Middle frontal gyrus (tissue), 1 donor: ENCODE measurements around the gene OR2B3.
"Not testable (repeated sequence)": the region's sequence is repeated elsewhere in the genome, so short reads cannot be mapped to it uniquely, and the experiment has no call there.

Experiments used
- DNase-seq: peaks from one replicate; pipeline ENCODE4 v3.0.0-alpha.2; 2015; ENCODE audit warnings: low spot score; ENCODE audit errors: extremely low spot score

OR2B3 gene, protein sequence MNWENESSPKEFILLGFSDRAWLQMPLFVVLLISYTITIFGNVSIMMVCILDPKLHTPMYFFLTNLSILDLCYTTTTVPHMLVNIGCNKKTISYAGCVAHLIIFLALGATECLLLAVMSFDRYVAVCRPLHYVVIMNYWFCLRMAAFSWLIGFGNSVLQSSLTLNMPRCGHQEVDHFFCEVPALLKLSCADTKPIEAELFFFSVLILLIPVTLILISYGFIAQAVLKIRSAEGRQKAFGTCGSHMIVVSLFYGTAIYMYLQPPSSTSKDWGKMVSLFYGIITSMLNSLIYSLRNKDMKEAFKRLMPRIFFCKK

DNA sequence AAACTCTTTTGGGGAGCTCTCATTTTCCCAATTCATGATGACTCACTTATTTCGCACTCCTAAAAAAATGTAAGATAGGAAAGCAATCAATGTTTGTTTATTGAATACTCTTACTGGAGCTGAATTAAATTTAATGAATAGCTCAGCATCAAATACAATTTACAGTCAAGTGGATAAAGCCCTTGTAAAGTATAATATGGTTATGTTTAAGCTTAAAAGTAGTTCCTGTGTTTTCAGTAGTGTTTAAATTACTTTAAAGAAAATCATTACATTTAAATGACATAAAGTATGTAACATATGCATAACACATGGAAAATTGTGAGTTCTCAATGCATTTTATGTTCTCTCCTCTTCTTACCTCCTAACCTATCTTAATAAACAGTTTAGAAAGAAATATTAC lies at the start of gene OR2B3:
TSS of gene OR2B3 (minus strand) at position 101 of the 400 bp plus-strand sequence. CDS start at position 36, 65 bp downstream.
- no peak for DNase-seq

DNA sequence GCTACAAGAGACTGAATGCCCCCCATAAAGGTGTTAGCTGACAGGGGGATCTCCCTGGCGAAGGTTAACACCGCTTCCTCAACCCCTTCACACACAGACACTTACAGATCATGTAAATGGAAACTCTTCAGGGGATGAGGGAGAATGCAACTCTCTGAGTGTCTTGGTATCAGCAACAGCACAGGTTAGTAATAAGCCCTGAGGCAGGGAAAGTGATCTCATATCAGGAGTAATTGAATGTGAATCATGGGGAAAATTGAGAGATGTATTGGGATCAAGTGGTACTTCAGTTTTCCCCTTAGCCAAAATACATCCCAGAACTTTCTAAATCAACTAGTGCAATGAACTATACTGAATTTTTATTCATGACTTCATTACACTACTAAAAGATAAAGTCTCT lies 44.6 kb upstream of the OR2B3 start:
- DNase-seq, result no peak

DNA sequence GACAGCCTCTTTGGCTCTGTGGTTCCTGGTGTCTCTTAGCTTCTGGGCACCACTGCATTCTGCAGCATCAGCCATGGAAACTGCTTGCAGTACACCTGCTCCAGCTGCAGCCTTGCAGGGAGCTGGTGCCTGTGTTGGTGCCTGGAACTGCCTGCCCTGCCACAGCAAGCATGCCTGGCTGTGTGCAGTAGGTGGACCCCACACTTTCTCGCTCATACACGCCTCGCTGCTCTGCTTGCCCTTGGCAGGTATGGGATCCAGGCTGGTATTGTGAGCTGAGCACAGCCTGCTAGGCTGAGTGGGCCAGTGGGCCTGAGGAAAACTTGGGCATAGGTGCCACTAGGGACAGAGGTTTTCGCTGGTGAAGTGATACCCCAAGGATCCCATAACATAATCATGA lies 43.5 kb upstream of the OR2B3 start:
- no peak for DNase-seq

DNA sequence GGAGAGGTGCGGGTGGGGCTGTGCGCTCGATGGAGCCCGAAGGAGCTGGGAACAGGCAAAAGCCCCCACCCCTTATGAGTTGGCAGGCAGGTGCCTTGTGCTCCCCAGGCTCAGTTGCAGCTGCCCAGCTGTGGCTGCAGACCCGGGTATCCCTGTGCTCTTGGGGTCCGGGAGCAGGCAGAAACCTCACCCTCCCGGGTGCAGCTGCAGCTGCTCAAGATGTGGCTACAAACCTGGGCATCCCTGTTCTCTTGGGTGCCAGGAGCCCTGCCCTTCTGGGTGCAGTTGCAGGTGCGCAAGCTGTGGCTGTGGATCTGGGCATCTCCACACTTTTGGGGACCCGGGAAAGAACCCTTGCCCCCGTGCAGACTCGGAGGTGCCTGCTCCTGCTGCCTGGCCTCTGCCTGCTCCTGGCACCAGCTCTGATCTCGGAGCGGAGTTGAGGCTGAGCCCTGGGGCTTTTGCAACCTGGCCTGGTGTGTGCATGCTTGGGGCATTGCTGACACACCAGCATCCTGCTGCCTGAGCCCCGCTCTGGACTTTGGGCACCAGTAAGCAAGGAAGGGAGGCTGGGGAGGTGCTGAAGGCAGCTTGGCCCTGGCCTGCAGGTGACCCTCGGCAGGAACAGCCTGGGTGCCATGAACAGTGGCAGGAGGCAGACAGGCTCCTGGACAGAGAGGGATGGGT lies 42.4 kb upstream of the OR2B3 start:
- DNase-seq, result no peak

DNA sequence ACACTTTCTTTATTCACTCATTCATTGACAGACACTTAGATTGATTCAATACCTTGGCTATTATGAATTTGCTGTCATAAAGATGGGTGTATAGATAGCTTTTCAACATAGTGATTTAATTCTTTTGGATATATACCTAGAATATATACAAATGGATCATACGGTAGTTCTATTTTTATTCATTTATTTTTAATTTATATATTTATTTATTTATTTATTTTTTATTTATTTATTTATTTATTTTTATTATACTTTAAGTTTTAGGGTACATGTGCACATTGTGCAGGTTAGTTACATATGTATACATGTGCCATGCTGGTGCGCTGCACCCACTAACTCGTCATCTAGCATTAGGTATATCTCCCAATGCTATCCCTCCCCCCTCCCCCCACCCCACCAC lies 27.9 kb upstream of the OR2B3 start:
- DNase-seq, result not testable (repeated sequence)

DNA sequence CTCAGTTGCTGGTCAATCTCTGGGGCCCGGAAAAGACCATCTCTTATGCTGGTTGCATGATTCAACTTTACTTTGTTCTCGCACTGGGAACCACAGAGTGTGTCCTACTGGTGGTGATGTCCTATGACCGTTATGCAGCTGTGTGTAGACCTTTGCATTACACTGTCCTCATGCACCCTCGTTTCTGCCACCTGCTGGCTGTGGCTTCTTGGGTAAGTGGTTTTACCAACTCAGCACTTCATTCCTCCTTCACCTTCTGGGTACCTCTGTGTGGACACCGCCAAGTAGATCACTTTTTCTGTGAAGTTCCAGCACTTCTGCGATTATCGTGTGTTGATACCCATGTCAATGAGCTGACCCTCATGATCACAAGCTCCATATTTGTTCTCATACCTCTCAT lies 25.0 kb upstream of the OR2B3 start:
- no peak for DNase-seq

DNA sequence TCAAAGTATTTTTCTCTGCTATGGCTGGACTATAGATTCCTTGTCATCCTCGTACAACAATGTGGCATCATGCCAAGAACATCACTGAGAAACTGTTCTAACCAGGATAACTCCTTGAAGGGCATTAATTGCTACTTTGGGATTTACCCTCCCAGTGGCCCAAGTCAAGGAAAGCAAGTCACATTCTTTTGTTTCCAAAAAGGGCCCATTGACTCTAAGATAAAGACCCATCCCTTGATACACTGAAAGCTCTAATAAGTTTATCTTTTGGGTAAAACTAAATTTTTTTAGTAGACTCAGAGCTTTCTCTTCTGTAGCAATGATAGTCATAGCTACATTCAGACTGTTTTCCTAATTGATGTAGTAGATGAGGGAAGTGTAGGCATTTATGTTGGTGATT lies 20.6 kb upstream of the OR2B3 start, which contains the start of gene OR2J3:
TSS of gene OR2J3 (plus strand) at position 301 of the 400 bp plus-strand sequence. CDS start 3,833 bp downstream, outside the sequence.
- no peak for DNase-seq

DNA sequence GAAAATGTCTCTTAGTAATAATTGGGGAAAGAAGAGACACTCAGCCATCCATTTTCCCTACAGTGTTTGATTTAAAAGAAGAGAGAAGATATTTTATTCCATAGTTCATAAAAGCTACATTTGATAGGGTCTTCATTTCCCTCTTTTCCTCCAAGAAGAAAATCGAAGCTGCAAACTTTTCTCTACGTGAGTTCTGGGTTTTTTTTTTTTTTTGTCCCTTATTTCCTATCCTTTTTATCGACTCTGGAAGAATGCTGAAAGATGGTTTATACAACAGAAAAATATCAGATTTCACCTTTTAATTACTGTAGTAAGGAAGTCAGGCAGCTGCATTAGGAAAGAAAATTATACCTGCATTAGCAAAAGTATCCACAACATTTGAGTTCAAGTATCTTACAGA lies 12.1 kb upstream of the OR2B3 start, which contains the start of gene OR2J1:
TSS of gene OR2J1 (plus strand) at position 301 of the 400 bp plus-strand sequence. CDS start 1,453 bp downstream, outside the sequence.
- DNase-seq, result no peak

DNA sequence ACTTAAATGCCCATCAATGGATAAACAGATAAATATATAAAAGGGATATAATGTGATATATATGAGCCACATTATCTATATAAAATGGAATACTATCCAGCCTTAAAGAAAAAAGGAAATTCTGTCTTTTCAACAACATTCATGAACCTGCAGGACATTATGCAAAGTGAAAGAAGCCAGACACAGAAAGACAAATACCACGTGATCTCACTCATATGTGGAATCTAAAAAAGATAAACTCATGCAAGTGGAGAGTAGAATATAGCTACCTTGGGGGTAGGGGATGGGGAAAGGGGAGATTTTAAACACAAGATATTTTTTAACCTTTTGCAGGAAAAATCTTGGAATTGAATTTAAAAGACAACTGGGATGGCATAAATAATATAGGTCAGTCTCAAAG lies 10.7 kb upstream of the OR2B3 start:
- no peak for DNase-seq

DNA sequence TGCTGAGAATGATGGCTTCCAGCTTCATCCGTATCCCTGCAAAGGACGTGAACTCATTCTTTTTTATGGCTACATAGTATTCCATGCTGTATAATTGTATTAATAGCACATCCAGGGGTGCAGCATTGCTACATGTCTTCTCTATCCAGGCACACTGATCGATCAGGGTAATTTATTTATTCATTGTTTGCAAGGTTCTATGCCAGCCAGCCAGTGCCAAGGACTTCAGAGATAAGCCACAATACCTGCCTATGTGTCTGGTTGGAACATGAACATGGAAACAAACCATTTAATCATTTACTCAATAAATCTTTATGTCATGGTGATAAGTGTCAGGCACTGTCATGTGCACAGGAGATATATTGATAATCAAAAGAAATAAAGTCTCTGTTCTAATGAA lies 5.8 kb upstream of the OR2B3 start:
- no peak for DNase-seq

DNA sequence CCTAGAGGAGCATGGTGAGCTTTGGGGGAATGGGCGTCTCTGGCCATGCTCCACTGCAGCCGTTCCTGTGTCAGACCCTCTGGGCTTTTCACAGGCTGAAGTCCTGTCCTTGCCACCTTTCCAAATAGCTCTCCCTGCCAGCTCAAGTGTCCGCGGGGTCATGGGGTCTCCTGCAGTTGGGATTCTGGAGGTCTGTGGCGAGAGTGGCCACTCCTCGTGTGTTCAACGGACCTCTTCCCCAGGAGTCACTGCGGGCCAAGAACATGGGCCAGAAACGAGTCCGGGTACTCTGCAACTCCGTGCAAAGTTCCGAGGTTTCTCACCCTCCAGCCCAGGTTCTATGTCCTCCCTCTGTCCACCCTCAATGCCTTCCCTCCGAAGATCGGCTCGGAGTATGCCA lies 4.7 kb downstream of the OR2B3 start:
- no peak for DNase-seq

DNA sequence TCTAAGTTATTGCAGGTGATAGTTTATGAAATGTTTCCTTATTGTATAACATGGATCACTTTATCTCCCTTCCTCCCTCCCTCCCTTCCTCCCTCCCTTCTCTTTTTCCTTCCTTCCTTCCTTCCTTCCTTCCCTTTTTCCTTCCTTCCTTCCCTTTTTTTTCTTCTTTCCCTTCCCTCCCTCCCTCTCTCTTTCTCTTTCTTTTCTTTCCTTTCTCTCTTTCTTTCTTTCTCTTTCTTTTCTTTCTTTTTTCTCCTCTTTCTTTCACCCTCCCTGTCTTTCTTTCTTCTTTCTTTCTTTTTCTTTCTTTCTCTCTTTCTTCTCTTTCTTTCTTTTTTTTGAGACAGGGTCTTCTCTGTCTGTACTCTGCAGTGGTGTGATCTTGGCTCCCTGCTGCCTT lies 5.8 kb downstream of the OR2B3 start:
- DNase-seq, result no peak

DNA sequence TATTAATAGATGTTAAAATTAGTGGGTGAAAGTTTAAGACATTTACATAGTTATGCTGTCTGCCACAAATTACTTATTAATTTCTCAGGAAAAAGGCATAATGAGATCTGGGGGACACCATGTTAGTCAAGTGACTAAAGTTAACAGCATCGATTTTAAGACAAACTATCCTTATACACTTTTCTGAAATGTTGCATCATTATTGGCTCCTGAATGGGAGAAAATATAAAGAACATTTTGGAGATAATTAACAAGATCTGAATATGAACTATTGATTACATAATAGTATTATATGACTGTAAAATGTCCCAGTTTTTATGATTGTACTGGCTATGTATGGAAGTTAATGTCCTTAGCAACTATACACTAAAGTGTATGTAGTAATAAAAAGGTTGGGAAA lies 7.9 kb downstream of the OR2B3 start:
- no peak for DNase-seq

DNA sequence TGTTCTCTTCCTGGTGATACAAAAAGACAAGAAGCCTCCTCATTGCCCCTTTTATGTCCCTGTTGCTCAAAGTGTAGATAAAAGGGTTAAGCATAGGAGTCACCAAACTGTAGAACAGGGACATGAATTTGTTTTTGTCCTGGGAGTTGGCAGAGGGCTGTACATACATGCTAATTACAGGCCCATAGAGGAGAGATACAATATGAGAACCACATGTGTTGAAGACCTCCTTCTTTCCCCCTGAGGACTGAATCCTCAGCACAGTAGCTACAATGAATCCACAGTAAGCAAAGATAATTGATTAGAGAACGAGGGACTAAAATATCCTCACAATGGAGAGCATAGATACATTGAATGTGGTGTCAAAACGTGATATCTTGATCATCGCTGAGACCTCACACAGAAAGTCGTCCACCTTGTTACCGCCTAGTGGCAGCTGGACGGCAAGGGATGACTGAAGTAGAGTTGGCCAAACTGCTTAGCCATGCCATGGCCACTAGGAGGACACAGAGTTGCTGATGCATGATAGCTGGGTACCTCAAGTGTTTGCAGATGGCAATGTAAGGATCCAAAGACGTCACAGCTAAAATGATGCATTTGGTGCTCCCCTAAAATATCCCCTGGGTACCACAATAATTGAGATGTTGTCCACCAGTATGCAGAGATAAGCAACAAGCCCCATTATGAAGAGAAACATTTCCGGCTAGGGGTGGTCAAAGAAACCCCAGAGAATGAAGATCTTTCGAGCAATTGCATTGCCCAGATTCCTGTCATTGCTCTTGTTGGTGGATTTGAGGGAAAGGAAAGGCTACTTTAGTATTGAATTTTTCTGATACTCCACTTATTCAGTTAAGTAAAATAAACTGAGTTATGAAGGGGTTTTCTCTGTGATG lies 15.0 kb downstream of the OR2B3 start:
- DNase-seq, result no peak

DNA sequence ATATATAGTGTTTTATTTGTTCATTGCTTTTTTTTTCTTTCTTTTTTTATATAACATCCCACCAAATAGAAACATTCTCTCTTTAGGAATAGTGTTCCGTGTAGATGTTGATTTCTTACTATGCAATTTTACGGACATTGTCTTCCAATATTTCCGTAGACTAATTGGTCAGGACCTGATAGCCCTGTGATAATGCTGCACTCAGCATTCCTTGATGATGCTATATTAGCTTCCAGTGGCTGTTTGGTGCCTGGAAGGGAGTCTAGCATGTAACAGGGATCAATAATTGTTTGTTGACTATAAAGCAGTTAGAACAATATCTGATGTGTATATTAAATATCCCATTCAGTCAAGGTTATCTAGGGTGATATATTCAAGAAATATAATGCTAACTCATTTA lies 35.4 kb downstream of the OR2B3 start:
- no peak for DNase-seq

DNA sequence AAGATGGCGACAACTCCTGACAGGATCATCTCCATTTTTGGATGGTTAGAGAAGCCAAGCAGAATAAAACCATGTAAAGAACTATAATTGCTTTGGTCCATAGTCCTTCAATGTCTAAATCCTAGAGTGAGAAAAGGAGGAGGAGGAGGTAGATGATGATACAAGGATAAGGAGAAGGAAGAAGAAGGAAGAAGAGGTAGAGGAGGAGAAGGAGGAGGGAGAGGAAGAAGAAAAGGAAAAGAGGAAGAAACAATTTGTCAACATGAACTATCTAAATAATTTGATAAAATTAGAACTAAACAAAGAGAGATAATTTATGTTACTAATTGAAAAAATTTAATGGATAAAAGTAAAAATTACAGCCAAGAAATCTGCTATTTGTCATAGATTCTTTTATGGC lies 42.0 kb downstream of the OR2B3 start, which contains the start of gene OR2W1:
TSS of gene OR2W1 (minus strand) at position 101 of the 400 bp plus-strand sequence. CDS start at position 101, 0 bp downstream.
- no peak for DNase-seq
